NCI-H82 treated with DMSO at 0.1 percent for 48 hours (cell line): ENCODE results near the gene MACROD2.

Experiments
- DNase-seq: peaks from one replicate; lab custom pipeline; 2025; ENCODE audit not compliant: unreplicated experiment; lab: John Stamatoyannopoulos, UW

The MACROD2 gene

DNA sequence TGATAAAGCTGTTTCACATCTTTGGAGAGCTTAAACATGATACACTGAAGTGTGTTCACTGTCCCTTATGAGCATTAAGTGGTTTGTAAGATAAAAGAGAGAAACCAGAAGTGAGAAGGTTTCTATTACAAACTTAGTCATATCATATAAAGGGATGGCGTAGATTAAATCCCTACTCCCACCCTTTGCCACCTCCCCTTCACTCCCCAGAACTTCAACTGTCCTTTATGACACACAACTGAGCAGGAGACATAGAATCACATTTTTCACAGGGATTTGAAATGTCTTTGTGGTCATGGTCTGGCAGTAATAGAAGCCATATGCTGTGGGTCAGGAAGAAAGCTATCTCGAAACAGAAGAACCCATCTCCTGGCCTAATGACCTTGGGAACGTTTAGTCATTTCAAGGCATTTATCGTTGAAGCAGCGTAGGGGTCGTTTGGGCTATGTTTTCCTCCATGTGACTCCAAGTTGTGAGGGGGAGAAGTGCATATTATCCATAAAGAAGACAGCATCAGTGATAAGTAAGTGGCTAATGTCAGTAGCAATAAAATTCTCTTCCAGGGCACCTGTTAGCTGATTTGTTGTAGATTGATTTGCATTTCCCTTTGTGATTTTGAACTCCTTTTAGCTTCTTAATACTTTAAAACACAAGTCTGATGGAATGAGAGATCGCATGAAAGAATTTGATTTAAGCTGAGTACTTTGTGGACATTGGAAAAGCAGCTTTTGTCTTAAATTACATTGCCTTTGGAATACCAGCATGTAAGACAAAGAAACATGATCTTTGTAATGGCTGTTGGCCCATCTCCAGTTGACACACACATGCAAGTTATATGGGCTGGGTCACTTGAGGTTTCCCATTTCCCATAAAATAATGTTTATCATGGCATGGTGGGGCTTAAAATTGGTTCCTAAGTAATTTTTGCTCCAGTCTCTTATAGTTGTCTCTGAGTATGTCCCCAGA lies 843.6 kb downstream of the MACROD2 start:
- DNase-seq: no peak

DNA sequence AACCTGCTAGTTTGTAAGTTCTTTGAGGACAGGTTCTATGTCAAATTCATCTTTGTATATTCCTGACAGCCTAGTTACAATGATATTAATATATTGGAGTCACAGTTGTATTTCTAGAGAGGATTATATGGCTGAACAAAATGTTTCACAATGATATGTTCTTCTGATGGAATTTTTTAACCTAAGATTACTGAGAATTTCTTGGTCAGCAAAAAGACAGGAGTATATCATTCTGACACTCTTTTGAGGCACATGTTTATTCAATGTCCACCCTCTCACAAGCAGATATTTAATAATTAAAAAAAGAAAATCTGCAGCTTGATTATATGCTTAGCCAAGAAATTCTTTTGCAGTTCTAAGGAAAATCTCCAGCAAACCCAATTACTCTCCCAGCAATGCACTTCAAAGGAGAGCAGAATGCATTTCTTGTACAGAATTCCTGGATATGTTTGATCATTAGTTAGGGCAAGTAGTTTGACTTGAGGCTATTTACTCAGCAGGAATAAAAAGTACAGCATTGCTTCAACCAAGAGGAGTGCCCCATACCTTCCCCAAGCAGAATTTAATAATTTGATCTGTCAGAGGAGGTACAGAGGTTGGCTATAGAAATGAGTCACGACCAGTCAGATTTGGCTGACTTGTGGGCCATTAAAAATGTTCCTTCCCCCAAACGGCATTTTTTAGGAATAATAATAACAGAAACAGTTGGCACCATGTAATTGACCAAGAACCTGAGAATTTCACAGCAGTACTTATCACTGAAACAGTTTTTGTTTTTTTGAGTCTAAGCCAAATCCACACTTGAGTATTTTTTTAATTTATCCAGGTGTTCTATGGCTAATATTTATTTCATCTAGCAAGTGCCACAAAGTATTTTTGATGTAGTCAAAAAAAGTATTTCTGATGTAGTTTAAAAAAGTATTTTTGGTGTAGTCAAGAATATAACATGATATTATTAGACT lies 850.2 kb downstream of the MACROD2 start:
- no peak for DNase-seq

DNA sequence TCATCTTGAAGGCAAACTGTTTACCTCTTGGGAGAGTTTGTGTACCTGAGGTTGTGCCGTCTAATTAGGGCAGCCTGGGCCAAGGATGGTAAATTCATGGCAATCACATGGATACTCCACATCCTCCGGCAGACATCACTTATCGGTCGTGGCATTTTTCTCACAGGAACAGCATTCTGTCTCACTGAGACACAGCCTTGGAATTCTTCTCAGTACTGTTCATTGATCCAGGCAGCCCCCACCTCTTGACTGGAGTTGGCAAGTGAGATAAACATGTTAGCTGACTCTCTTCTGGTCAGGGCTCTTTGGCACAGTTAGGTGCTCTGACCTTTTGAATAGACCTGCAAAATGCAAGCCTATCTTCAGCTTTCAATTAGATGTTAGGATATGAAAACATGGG lies 853.5 kb downstream of the MACROD2 start:
- DNase-seq: no peak

DNA sequence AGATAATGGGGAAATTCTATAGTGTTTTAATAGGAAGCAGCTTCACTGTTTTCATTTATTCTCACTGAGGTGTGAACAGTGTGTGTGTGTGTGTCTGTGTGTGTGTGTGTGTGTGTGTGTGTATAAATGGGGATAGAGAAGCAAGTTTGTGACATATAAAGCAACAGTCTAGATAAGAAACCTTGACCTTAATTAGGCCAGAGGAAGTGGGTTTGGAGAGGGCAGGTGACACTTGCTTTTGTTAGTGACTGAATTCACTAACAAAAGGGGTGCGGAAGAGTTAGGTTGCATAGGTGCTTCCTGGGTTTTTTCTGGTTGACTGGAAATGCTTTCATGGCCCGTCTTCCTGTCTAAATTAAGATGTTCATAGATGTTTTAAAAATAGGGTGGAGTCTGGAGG lies 857.8 kb downstream of the MACROD2 start:
- DNase-seq: no peak

DNA sequence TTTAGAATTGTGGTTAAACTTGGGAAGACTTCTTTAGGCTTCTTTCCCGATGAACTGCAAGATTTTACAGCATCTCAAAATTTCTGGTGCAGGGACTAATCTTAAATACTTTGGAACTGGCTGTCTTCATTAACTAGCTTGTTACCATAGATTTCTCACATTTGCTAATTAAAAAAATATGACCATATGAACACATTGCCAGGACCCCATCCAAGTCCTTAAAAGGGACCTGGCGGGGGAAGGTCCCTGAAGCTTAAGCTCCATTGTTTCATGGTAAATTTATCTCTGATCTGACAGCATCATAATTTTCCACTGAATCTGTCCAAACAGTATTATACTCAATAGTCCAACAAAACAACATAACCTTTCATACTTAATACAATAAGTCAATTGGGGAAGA lies 859.9 kb downstream of the MACROD2 start:
- no peak for DNase-seq

DNA sequence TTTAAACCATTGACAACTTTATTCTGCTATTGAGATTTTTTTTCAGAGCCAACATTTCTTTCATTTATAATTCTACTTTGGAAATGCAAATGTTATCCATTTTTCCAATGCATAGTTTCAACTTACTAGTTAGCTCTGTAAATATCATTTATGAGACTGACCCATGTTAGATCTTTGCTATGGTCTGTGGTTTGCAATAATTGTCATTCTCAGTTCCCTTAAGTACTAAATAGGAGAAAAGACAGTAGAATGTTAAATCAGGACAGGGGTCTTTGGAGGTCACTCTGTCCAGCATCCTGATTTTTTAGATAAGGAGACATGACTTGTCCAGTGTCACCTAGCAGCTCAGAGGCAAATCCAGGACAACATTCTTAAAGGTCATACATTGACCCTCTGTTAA lies 864.3 kb downstream of the MACROD2 start:
- no peak for DNase-seq

DNA sequence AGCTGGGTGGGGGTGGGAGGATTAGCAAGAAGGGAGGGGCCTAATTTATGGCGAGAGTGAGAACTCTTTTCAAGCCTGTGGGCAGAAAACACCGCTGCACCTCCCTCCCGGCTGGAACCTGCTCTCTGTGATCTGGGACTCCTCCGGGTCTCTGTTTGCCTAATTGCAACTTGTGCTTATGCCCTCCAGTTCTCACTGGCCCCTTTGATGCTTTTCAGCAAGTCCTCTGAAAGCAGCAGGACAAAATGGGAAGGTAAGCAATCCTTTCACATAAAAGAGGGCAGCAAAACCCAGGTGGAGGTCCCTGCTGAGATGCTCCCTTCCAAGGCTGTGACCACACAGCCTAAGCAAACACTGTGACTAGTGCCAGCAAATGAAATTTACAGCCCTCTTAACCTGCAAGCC lies 865.1 kb downstream of the MACROD2 start:
- DNase-seq: peak; percentile 45

DNA sequence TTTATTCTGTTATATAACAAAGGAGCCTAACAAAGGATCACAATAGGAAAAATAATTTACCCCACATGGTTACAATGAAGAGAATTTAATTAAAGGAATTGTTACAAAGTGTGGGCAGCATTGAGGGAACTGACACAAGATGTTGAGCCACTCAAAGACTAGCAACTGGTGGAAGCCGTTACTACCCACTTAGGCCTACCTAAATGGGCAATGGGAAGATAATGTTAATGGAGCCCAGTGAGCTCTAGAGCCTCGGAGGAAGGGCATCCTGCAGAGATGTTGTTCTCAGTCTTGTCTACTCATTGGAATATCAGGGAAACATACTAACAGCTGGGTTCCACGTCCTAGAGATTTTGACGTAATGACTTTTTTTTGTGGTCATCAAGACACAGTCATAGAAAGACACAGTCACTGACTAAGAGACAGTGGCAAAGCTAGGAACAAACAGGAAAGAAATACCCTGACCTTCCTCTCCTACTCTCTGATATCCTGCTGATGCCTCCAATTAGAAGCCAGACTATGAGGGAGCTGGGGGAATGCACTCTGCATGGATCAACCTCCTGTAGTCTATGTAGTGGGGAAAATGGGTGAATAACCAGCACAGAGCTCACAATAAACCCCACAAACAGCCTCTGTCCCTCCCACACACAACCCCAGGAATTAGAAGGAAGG lies 865.8 kb downstream of the MACROD2 start:
- DNase-seq: no peak

DNA sequence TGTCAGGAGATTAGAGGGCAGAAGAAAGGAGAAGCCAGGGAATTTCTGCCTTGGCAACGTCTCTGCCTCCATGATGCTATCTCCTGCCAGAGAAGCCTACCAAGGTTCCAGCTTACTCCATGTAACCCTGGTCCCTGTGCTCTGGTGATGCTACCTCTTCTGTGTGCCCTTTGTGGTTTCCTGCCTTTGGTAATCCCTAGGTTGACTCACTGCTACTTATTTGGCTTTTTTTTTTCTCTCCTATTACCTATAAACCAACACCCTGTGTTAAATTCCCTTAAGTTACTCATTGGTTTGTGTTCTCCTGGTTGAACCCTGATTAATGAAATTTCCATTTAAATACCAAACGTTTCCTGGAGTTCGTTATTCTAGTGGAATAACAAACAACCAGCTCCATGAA lies 869.9 kb downstream of the MACROD2 start:
- DNase-seq: no peak

DNA sequence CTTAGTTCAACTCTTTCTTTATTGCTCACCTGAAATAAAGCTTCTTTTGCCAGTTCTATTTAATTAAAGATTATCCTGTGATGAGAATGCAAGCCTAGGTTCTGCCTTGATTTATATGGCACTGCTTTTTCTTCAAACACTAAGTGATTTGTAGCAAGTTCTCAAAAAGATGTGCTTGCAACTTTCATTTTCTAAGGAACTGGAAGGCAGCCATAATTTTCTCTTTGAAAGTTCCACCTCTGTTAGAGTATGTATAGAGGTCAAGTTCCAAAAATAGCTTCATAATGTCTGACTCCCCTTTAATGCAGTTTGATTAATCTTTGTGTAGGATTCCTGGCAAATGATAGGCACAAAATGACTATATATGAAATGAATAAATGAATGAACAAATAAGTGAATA lies 870.4 kb downstream of the MACROD2 start:
- DNase-seq: no peak

DNA sequence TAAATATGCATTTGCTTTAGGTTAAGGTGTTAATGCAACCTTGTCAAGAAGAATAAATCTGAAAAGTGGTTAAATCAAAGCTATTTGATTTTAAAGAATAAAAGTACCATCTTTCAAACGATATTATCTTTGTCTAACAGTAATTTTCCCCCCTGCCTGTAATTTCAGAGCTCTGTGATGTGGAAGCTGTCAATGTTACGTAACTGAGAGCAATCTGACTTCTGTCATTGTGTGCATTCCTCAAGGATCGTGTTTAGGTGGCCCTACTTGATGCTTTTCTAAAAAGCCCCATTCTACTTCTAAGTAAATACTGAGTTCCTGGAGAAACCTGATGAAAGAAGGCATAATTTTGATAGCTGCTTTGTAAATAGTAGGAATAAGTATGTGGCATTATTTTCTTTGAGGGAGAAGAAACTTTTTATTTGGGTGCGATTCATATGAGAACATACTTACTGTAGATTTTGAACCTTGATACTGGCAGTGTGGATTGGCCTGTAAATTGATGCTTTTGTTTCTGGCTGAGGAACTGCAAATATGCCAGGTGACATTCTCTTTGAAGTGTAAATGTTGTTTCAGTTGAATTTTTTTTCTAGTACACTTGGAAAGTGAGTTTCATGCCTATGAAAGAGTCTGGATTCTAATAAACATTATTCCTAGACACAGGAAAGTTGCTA lies 871.7 kb downstream of the MACROD2 start:
- DNase-seq: no peak

DNA sequence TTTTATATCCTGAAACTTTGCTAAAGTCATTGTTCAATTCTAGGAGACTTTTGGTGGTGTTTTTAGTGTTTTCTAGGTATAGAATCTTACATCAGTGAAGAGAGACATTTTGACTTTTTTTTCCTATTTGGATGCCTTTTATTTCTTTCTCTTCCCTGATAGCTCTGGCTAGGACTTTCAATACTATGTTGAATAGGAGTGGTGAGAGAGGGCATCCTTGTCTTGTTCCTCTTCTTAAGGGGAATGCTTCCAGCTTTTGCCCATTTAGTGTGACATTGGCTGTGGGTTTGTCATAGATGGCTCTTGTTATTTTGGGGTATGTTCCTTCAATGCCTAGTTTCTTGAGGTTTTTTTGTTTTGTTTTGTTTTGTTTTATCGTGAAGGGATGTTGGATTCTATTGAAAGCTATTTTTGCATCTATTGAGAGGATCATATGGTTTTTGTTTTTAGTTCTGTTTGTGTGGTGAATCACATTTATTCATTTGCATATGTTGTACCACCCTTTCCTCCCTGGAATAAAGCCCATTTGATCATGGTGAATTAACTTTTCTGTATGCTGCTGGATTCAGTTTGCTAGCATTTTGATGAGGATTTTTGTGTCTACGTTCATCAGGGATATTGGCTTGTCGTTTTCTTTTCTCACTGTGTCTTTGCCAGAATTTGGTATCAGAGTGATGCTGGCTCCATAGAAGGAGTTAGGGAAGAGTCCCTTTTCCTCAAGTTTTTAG lies 882.1 kb downstream of the MACROD2 start:
- no peak for DNase-seq

DNA sequence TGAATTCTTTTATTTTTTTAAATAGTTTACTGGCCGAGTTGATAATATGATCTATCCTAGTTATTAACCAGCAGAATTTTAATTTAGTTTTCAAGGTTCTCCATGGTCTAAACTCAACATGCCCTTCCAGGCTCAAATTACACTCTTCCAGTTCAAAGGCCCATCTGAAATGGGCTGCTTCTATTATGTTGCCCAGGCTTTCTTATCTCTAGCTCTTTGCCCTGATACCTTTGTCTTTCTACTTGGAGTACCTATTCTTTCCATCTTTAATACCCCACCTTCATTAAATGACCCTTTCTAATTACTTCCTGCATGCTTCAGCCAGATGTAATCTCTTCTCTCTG lies 883.3 kb downstream of the MACROD2 start:
- no peak for DNase-seq

DNA sequence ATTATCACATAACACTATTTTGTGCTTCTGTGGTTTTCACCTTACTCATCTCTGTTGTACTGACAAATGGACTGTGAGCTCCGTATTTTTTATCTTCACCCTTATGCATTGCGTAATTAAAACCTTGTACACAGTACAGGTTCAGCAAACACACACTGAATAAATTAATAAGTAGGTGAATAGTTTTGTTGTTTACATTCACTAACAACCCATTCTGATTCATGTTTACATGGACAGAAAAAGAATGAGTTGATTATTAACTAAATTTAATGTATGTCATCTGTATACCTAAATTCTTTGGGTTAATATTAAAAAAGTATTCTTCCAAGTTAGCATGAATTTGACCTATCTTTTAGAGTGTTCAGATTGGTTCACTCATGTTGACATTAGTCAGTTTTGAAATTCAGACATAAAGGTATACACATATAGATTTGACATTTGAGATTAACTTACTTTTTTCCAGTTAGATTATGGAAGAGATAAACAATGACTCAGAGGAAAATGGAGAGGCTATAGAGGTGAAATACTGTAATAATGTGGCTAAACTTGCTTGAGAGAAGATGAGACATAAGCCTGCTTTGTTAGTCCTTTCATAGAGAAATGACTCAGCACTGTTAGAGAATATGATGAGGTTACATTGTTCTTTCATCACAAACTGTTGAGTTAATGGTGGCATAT lies 883.8 kb downstream of the MACROD2 start:
- DNase-seq: no peak

DNA sequence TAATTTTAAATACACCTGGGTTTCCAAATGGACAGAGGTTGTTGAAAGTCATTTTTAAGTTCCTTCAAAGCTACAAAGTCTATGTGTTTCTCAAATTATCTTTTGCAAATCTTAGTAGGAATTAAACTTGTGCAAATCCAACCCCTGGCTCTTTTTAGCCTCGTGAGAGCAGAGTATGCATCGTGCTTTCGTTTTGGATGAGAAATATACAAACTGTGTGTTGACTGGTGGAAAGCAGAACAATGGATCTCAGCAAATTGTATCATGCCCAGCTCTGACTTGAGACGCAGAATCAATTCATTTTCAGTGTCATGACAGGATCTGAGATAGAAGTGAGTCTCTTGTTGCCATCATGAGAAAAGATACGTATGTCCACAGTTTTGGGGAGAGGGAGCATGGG lies 884.5 kb downstream of the MACROD2 start:
- DNase-seq: no peak

DNA sequence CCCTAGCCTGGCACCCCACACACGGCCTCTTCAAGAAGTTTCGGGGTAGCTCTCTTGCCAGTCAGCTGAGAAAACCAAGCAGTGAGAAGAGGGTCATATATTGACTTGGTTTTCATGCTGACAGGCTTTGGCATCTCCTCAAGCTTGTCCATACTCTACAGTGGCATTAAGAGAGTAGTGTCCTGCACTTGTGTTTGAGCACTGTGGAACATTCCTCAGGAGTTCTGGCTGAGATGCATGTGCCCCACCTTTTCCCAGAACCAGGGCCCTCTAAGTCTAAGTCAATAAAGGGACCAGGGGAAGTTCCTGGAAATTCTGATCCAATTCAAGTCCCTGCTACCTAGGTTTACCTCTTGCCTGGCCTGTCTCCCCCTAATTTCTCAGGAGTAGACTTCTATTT lies 886.2 kb downstream of the MACROD2 start:
- no peak for DNase-seq

DNA sequence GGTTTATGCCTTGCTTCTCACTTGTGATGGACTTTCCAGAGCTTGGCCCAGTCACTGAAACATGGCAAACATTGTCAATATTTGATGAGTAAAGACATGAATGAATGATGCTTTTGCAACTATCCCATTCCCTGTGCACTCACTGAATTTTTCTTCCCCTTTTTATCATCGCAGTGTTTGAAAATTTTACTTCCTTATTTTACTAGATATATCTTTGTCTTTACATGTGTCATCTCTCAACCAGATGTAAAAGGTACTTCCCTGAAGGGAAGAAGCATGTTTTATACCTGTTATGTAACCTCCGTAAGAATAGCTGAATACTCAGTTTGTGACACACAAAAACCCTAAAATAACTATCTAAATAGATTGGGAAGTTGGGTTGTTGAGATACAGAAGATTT lies 886.8 kb downstream of the MACROD2 start:
- DNase-seq: no peak

DNA sequence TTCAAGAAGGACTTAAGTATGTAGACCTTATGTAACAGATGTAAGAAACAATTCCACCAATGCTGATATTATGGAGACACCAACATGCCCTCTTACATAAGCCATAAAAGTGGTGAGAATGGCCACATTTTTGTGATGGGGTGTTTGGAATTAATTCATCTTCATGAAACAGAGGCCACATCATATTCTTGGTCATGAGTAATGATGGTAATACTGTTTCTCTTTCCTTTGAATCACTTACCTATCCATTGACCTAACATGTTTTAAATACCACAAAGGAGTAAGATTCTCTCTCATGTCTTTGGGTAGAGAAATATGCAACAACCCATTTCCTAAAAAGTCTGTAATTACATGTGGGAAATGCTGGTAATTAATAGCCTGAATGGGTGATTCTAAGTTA lies 887.5 kb downstream of the MACROD2 start:
- DNase-seq: no peak

DNA sequence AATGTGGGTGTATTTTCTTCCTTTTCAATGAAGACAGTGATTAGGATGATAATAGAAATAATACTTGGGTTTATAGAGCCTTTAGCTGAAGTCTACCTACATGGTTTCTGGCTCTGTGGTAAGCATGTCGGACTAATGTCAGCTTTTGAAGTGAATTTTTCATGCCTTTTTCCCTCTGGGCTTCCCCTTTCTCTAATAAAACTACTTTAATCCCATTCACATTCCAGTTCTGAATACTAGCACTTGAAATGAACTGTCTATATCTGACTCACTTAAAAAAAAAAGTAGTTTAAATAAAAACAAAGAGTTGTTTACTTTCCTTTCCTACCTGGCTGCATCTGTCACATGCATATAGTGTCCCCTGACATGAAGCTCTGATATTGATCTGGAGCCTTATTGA lies 888.0 kb downstream of the MACROD2 start:
- DNase-seq: no peak

DNA sequence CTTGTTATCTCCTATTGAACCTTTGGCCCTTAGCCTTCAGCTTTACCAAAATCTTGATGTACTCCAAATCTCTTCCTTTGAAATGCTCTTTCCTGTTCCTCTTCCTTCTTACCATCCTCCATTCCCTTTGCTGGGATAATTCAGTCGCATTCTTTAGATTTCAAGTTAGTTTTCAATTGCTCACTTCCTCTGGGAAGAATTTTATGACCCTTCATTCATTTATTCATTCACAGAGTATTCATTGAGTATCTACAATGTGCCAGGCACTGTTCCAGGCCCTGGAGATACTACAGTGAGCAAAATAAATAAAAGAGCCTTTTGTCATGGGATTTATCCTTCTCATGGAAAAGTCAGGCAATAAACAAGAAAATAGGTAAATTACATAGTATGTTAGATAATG lies 890.3 kb downstream of the MACROD2 start:
- DNase-seq: no peak
